ENCODE results near the gene MIER2. TPM values are rescaled to one million over a fixed set of nuclear protein-coding genes. Genes with fewer than 3 reads are reported as not detected.

The MIER2 gene
- total RNA-seq, 3 donors from 2014 or later, result 25.7 to 30.2 (median 28.7) TPM

DNA sequence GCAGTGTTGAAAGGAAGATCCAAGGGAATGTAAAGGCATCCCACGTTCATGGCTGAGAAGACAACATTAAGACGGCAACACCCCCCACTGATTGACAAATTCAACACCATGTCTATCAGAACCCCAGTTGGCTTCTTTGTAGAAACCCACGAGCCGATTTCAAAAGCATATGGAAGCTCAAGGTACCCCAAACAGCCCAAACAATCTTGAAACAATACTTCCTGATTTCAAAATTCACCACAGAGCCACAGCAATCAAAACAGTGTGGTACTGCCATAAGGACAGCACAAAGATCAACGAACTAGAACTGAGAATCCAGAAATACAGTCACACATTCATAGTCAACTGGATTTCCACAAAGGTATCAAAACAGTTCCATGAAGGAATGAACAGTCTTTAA is 6.2 kb downstream of the MIER2 start:
- no peaks in the 10 kb centered on the region for H3K9me3 Mint-ChIP-seq
- DNase-seq (no peak), ATAC-seq (no peak)
- H3K4me1 Mint-ChIP-seq (ENCODE audit: low read depth), result peaks cover 53% of the 10 kb centered on the region
- H3K4me3 Mint-ChIP-seq, result no peak overlapping the region
- peaks cover 19% of the 10 kb centered on the region for H3K36me3 Mint-ChIP-seq (ENCODE audit: insufficient read depth)
- no peaks in the 10 kb centered on the region for H3K27me3 Mint-ChIP-seq (ENCODE audit: low read depth)

GRCh38 chr19:336067-336614 is 8.5 kb downstream of the MIER2 start:
- H3K9me3 Mint-ChIP-seq, result no peaks in the 10 kb centered on the region
- no peak overlapping the region for H3K4me3 Mint-ChIP-seq
- ATAC-seq (no peak), DNase-seq (no peak)
- H3K27me3 Mint-ChIP-seq (ENCODE audit: low read depth), result no peaks in the 10 kb centered on the region
- peaks cover 31% of the 10 kb centered on the region for H3K4me1 Mint-ChIP-seq (ENCODE audit: low read depth)
- peaks cover 19% of the 10 kb centered on the region for H3K36me3 Mint-ChIP-seq (ENCODE audit: insufficient read depth)

DNA sequence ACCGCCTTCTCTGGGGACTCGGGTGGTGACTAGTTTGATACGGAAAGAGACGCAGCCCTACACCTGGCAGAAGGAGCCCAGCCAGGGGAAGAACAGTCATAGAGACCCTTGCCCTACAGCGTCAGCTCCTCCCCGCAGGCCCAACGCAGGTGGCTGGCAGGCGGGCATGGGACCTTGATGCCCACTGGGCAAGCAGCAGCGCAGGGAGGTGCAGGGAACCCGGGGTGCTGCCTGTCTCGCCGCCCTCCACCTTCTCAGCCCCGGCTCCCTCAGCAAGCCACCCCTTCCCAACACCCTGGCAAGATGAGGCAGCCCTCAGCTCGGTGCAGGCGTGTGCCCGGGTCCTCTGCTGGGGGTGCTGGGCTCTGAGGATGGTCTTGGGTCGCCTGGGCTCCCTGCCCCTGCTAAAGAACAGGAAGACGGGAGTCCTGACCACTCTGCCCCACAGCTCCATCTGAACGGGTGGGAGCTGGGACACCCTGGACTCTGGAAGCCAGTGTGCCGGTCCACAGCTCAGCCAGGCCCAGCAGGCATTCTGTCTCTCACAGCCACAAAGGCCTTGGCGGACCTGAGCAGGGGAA is 9.0 kb downstream of the MIER2 start:
- ATAC-seq (no peak), DNase-seq (no peak)
- H3K4me3 Mint-ChIP-seq, result no peak overlapping the region
- H3K9me3 Mint-ChIP-seq, result no peaks in the 10 kb centered on the region
- peaks cover 26% of the 10 kb centered on the region for H3K4me1 Mint-ChIP-seq (ENCODE audit: low read depth)
- H3K27me3 Mint-ChIP-seq (ENCODE audit: low read depth), result no peaks in the 10 kb centered on the region
- H3K36me3 Mint-ChIP-seq (ENCODE audit: insufficient read depth), result peaks cover 22% of the 10 kb centered on the region

GRCh38 chr19:335072-335471 is 9.5 kb downstream of the MIER2 start:
- Mint-ChIP-seq H3K27me3 (ENCODE audit: low read depth) (no peaks in the 10 kb centered on the region), H3K4me3 (no peak overlapping the region), H3K36me3 (ENCODE audit: insufficient read depth) (peaks cover 24% of the 10 kb centered on the region), H3K4me1 (ENCODE audit: low read depth) (peaks cover 22% of the 10 kb centered on the region), H3K9me3 (no peaks in the 10 kb centered on the region)
- DNase-seq (no peak), ATAC-seq (no peak)

DNA sequence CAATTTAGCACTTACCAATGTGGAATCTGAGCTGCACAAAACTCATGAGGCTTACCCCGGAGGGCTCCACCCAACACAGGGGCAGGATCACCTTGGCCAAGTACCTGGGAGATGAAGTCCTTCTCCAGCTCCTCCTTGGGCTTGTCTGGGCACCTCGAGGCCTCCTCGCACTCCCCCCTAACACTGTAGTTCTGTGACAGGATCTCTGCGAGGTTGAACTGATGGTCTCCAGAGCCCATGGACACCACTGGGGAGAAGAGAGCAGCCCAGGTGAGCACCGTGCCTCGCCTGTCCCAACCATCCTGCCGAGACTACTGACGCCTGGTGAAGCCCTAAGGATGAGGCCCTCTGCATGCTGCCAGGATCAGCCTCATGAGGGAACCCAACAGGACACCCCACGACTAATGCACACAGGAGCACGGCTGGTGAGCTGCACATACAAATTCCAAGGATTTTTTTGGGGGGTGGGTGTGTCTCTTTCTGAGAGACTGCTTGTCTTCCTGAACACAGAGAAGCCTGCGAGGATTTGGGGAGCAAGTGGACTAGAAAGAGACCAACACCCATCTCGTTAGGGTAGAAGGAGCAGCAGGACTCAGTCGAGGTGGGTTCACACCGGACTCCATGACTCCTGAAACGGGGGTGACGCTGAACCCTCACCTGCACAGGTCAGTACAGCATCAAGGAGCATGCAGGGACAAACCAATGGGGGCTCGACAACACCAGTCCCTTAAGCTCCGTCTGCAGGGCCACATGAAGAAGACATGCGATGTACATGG is 10.1 kb downstream of the MIER2 start:
- H3K36me3 Mint-ChIP-seq (ENCODE audit: insufficient read depth), result peaks cover 24% of the 10 kb centered on the region
- ATAC-seq, result no peak

DNA sequence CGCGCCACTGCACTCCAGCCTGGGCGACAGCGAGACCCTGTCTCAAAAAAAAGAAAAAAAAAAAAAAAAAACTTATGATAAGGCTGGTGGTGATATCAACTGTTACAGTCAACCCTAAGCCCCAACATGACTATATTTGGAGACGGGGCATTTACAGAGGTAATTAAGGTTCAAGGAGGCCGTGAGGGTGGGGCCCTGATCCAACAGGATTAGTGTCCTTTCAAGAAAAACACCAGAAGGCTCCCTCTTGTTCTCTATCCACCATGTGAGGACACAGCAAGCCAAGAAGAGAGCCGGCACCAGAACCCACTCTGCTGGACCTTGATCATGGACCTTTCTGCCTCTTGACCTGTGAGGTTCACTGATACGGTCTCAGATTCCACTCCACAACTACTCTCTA is 14.1 kb downstream of the MIER2 start:
- H3K36me3 Mint-ChIP-seq (ENCODE audit: insufficient read depth), result peaks cover 37% of the 10 kb centered on the region
- no peak overlapping the region for H3K4me3 Mint-ChIP-seq

More for the DNA sequence above, 10.1 kb downstream of the MIER2 start:
- Mint-ChIP-seq H3K4me3 (no peak overlapping the region), H3K9me3 (no peaks in the 10 kb centered on the region), H3K4me1 (ENCODE audit: low read depth) (peaks cover 17% of the 10 kb centered on the region), H3K27me3 (ENCODE audit: low read depth) (no peaks in the 10 kb centered on the region)
- no peak for DNase-seq

GRCh38 chr19:329876-330275 is 14.7 kb downstream of the MIER2 start:
- Mint-ChIP-seq H3K4me1 (ENCODE audit: low read depth) (no peaks in the 10 kb centered on the region), H3K36me3 (ENCODE audit: insufficient read depth) (peaks cover 35% of the 10 kb centered on the region), H3K4me3 (no peak overlapping the region), H3K27me3 (ENCODE audit: low read depth) (no peaks in the 10 kb centered on the region), H3K9me3 (peaks cover 9% of the 10 kb centered on the region)
- DNase-seq (no peak), ATAC-seq (no peak)

More for the DNA sequence above, 14.1 kb downstream of the MIER2 start:
- no peak for DNase-seq
- H3K9me3 Mint-ChIP-seq, result peaks cover 9% of the 10 kb centered on the region
- ATAC-seq, result no peak
- H3K27me3 Mint-ChIP-seq (ENCODE audit: low read depth), result no peaks in the 10 kb centered on the region
- H3K4me1 Mint-ChIP-seq (ENCODE audit: low read depth), result no peaks in the 10 kb centered on the region

- no peaks in the 10 kb centered on the region for H3K27me3 Mint-ChIP-seq (ENCODE audit: low read depth)
- H3K4me3 Mint-ChIP-seq, result no peak overlapping the region
- no peak for DNase-seq
- H3K4me1 Mint-ChIP-seq (ENCODE audit: low read depth), result no peaks in the 10 kb centered on the region
- H3K36me3 Mint-ChIP-seq (ENCODE audit: insufficient read depth), result peaks cover 33% of the 10 kb centered on the region
- H3K9me3 Mint-ChIP-seq, result peaks cover 9% of the 10 kb centered on the region
- ATAC-seq, result no peak
These were observed 16.5 kb downstream of the MIER2 start for GRCh38 chr19:328025-328505.

GRCh38 chr19:327291-328024 is 17.1 kb downstream of the MIER2 start:
- peaks cover 33% of the 10 kb centered on the region for H3K36me3 Mint-ChIP-seq (ENCODE audit: insufficient read depth)
- H3K4me3 Mint-ChIP-seq, result no peak overlapping the region
- H3K27me3 Mint-ChIP-seq (ENCODE audit: low read depth), result no peaks in the 10 kb centered on the region
- H3K4me1 Mint-ChIP-seq (ENCODE audit: low read depth), result no peaks in the 10 kb centered on the region
- H3K9me3 Mint-ChIP-seq, result peaks cover 9% of the 10 kb centered on the region
- DNase-seq (no peak), ATAC-seq (no peak)

- Mint-ChIP-seq H3K36me3 (ENCODE audit: insufficient read depth) (peaks cover 33% of the 10 kb centered on the region), H3K9me3 (peaks cover 9% of the 10 kb centered on the region), H3K4me3 (no peak overlapping the region), H3K4me1 (ENCODE audit: low read depth) (no peaks in the 10 kb centered on the region), H3K27me3 (ENCODE audit: low read depth) (no peaks in the 10 kb centered on the region)
- no peak for ATAC-seq
- no peak for DNase-seq
These were observed 17.7 kb downstream of the MIER2 start for GRCh38 chr19:326871-327270.

DNA sequence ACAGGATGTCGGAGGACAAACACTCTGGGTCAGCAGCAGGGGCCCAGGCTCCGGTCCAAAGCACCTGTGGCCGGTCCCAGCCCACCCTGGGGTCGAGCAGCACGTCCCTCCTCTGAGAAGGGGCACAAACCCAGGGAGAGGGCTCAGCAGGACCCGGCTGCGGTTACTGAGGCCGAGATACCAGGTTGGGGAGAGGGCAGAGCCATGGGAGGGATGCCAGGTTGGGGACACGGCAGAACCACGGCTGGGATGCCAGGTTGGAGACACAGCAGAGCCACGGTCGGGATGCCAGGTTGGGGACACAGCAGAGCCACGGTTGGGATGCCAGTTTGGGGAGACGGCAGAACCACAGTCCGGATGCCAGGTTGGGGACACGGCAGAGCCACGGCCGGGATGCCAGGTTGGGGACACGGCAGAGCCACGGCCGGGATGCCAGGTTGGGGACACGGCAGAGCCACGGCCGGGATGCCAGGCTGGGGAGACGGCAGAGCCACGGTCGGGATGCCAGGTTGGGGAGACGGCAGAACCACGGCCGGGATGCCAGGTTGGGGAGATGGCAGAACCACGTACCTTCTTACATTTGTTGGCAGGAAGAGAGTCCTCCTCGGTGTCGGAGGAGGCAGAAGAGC is 18.5 kb downstream of the MIER2 start:
- DNase-seq (no peak), ATAC-seq (no peak)
- Mint-ChIP-seq H3K4me1 (ENCODE audit: low read depth) (no peaks in the 10 kb centered on the region), H3K4me3 (no peak overlapping the region), H3K36me3 (ENCODE audit: insufficient read depth) (peaks cover 34% of the 10 kb centered on the region), H3K9me3 (peaks cover 9% of the 10 kb centered on the region), H3K27me3 (ENCODE audit: low read depth) (no peaks in the 10 kb centered on the region)

DNA sequence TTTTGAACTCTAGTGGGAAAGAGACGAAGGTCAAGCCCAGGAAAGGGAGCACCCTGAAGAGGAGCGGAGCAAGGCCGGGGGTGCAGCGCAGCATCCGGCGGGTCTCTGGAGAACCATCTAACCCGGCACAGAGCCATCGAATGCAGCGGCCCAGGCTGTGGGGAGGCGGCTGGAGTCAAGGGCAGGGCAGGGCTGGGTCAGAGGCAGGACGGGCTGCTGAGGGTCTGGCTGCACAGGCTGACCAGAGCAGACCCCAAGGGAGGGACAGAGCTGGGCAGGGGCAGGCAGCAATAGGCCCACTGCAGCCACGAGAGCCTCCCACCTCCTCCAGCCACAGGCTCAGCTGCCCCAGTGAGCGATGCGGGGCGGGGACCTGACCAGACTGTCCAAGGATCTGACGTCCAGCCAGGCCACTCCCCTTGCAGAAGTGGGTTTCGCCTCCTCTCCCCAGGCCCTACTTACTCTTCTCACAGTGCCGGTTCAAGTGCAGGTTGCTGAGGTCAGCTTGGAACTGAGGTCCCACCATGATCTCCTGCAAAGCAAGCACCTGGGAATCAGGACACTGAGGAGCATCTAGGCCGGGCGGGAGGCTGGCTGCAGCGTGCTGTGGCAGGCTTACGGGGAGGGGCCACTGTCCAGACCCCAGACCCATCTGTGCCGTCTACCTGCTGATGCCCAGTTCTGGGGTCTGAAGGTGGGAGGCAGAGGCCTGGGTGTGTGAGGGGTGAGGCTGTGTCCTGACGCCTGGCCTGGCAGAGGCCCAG is 19.2 kb downstream of the MIER2 start:
- no peak for DNase-seq
- Mint-ChIP-seq H3K4me3 (no peak overlapping the region), H3K27me3 (ENCODE audit: low read depth) (no peaks in the 10 kb centered on the region), H3K9me3 (peaks cover 9% of the 10 kb centered on the region), H3K36me3 (ENCODE audit: insufficient read depth) (peaks cover 33% of the 10 kb centered on the region), H3K4me1 (ENCODE audit: low read depth) (no peaks in the 10 kb centered on the region)
- no peak for ATAC-seq

- no peak for DNase-seq
- Mint-ChIP-seq H3K9me3 (peaks cover 9% of the 10 kb centered on the region), H3K36me3 (ENCODE audit: insufficient read depth) (peaks cover 34% of the 10 kb centered on the region), H3K27me3 (ENCODE audit: low read depth) (no peaks in the 10 kb centered on the region), H3K4me1 (ENCODE audit: low read depth) (no peaks in the 10 kb centered on the region), H3K4me3 (no peak overlapping the region)
- no peak for ATAC-seq
These were observed 19.9 kb downstream of the MIER2 start for GRCh38 chr19:324716-325115.

Data from activated T-cell treated with anti-CD3 and anti-CD28 coated beads, Interleukin-2, amount 50 U/mL, for 4 hours (primary cell).